ENCODE results near the gene PTPN4. TPM values are rescaled to one million over a fixed set of nuclear protein-coding genes. Genes with fewer than 3 reads are reported as not detected.

PTPN4 gene
- total and polyA plus RNA-seq, 11 donors: 3.6 to 49.0 (median 43.0) TPM

DNA sequence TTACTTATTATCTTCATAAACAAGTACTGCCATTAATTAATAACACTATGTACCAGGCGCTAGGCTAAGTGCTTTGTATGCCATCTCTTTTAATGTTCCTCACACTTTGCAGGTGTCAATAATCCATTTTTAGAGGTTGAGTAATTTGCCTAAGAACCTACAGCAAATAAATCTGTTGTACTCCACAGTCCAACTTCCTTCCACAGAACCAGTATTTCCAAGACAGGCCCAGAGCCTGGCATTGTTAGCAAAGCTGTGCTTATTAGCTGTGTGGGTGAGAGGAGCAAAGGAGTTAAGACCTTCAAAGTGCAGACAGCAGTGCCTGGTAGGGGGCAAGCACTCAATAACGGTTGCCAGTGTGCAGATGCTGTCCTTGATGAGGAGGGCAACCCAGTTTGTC is 14.2 kb upstream of the PTPN4 start:
- ATAC-seq: no peak
- Histone ChIP-seq H3K27me3 (no peaks in the 10 kb centered on the region), H3K4me1 (peaks cover 0 to 3% (median 0%) of the 10 kb centered on the region in 12 donors), H3K9me3 (no peaks in the 10 kb centered on the region), H3K4me3 (no peak overlapping the region), H3K27ac (no peak overlapping the region), H3K36me3 (no peaks in the 10 kb centered on the region)
- no peak for DNase-seq
- TF ChIP-seq, protein P1, sequence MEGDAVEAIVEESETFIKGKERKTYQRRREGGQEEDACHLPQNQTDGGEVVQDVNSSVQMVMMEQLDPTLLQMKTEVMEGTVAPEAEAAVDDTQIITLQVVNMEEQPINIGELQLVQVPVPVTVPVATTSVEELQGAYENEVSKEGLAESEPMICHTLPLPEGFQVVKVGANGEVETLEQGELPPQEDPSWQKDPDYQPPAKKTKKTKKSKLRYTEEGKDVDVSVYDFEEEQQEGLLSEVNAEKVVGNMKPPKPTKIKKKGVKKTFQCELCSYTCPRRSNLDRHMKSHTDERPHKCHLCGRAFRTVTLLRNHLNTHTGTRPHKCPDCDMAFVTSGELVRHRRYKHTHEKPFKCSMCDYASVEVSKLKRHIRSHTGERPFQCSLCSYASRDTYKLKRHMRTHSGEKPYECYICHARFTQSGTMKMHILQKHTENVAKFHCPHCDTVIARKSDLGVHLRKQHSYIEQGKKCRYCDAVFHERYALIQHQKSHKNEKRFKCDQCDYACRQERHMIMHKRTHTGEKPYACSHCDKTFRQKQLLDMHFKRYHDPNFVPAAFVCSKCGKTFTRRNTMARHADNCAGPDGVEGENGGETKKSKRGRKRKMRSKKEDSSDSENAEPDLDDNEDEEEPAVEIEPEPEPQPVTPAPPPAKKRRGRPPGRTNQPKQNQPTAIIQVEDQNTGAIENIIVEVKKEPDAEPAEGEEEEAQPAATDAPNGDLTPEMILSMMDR (IDR thresholded peaks at IDR 0.05): no peak
- no peak for TF ChIP-seq POLR2A (IDR thresholded peaks at IDR 0.05)
- WGBS, 4 donors: 54 to 75% (median 65%) methylated on average over 2 of the region's 2 CpGs
- intact Hi-C loops (cut with DNase I): no loop called here

DNA sequence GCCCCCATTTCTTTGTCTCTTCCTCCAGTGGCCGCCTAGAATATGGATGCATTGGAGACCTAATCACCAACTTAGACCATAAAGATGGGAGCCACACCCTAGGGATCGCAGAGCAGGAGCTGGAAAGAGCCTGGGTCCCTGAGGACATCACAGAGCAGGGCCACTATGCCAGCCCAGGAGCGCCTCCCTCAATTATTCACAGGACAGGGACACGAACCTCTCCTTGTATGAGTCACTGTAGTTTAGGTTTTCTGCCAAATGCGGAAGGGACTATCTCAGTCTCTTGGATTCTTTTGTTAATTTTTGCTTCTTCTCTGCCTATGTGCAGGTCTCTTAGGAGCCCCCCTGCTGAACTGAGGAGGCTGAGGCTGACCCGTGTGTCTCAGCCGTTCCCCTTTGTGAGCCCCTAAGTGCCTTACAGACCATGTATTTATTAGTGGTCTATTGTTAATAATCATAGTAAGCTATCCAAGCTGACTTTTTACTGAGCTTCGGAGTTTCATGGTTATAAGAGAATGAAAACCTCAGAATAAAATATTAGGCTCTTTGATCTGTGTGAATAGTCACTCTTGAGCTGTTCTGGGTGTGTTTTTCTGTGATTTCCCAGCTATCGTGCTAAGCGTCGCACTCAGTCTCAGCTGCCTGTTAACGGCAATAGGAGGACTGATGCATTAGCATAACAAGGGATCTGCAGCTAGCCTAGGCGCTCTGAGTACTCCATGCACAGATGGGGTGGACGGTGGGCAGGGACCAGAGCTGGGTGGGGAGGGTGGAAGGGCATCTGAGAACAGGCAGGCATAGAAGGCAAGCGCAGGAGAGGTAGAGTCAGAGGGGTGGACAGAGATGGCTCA is 12.7 kb upstream of the PTPN4 start:
- WGBS, 4 donors: 77 to 84% (median 81%) methylated on average over 15 of the region's 15 CpGs
- H3K27ac ChIP-seq: no peak overlapping the region
- TF ChIP-seq, protein P1 (IDR thresholded peaks at IDR 0.05): no peak
- TF ChIP-seq POLR2A (IDR thresholded peaks at IDR 0.05): no peak
- no peak for ATAC-seq
- no peaks in the 10 kb centered on the region for H3K9me3 ChIP-seq
- H3K4me3 ChIP-seq: no peak overlapping the region
- no peaks in the 10 kb centered on the region for H3K36me3 ChIP-seq
- DNase-seq: no peak
- H3K4me1 ChIP-seq: peaks cover 0 to 3% (median 0%) of the 10 kb centered on the region in 12 donors
- H3K27me3 ChIP-seq: no peaks in the 10 kb centered on the region
- intact Hi-C loops (cut with DNase I): no loop called here

DNA sequence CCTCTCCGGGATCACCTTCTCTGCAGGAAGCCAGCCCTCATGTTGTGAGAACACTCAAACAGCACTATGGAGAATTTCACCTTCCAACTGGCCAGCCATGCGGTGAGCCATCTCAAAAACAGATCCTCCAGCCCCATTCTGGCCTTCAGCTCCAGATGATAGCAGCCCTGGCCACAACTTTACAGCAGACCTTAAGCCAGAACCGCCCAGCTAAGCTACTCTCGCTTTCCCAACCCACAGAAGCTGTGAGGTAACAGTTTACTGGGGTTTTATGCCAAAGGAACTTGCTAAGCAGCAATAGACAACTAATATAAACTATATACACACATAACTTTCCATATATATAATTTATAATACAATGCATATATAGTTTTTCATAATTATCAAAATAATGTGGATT is 11.6 kb upstream of the PTPN4 start:
- H3K36me3 ChIP-seq: no peaks in the 10 kb centered on the region
- H3K4me3 ChIP-seq: no peak overlapping the region
- intact Hi-C loops (cut with DNase I): no loop called here
- ATAC-seq: no peak
- H3K27ac ChIP-seq: no peak overlapping the region
- no peaks in the 10 kb centered on the region for H3K27me3 ChIP-seq
- no peaks in the 10 kb centered on the region for H3K9me3 ChIP-seq
- 79 to 94% (median 92%) methylated on average over 4 of the region's 4 CpGs for WGBS, 4 donors
- peaks cover 0 to 3% (median 0%) of the 10 kb centered on the region in 12 donors for H3K4me1 ChIP-seq
- TF ChIP-seq POLR2A (IDR thresholded peaks at IDR 0.05): no peak
- TF ChIP-seq, protein P1 (IDR thresholded peaks at IDR 0.05): no peak
- DNase-seq: no peak

DNA sequence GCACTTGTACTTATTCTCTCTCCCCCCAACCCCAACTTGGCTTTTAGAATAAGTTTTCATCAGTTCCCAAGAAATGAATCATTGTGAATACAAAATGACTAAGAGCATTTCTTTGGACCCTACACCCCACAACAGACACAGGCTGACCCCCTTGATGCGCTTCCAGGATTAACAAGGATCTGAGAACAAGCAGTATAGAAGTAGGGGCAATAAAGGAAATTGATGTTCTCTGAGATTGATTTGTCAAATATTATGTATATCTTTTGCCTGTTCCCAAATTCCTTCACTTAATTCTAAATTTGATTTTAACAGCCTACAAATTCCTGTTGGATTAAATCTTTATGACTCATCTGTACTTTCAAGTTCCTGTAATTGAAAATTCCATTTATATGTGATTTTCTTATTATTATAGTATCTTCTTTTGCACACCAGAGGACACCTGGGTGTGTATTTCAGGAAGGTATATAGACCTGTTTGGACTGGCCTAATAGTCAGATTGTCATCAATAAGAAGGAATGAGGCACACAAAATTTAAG is 10.2 kb upstream of the PTPN4 start:
- WGBS, 4 donors: 86 to 100% (median 94%) methylated on average over 1 of the region's 1 CpG
- no peak for ATAC-seq
- no peaks in the 10 kb centered on the region for H3K9me3 ChIP-seq
- DNase-seq: no peak
- no peak overlapping the region for H3K27ac ChIP-seq
- H3K27me3 ChIP-seq: no peaks in the 10 kb centered on the region
- no peaks in the 10 kb centered on the region for H3K36me3 ChIP-seq
- peaks cover 0 to 2% (median 0%) of the 10 kb centered on the region in 12 donors for H3K4me1 ChIP-seq
- no peak overlapping the region for H3K4me3 ChIP-seq
- TF ChIP-seq POLR2A (IDR thresholded peaks at IDR 0.05): no peak
- TF ChIP-seq, protein P1 (IDR thresholded peaks at IDR 0.05): no peak
- intact Hi-C loops (cut with DNase I): loop anchor here in 8 of 10 donors (5.0 to 10.0 kb wide), 8 partner anchors 45 to 565 kb away; no protein-coding TSS in a partner anchor
